Loucy (cell line): ENCODE measurements around the gene CCDC102B.

Experiments used
- EZH2phosphoT487 ChIP-seq: fragments of 200-600 bp; IDR thresholded peaks from 2 replicates; pipeline ENCODE4 v1.6.1; 2018; ENCODE audit warnings: antibody characterized with exemption, mild to moderate bottlenecking, moderate library complexity, borderline replicate concordance
- TF ChIP-seq, protein P1 (sequence below): fragments of 200-600 bp; sonication (generic); conservative IDR thresholded peaks from 2 replicates; pipeline ENCODE4 v1.5.1; 2014; ENCODE audit warnings: mild to moderate bottlenecking, antibody characterized with exemption, low read length

- TF ChIP-seq, protein P1, sequence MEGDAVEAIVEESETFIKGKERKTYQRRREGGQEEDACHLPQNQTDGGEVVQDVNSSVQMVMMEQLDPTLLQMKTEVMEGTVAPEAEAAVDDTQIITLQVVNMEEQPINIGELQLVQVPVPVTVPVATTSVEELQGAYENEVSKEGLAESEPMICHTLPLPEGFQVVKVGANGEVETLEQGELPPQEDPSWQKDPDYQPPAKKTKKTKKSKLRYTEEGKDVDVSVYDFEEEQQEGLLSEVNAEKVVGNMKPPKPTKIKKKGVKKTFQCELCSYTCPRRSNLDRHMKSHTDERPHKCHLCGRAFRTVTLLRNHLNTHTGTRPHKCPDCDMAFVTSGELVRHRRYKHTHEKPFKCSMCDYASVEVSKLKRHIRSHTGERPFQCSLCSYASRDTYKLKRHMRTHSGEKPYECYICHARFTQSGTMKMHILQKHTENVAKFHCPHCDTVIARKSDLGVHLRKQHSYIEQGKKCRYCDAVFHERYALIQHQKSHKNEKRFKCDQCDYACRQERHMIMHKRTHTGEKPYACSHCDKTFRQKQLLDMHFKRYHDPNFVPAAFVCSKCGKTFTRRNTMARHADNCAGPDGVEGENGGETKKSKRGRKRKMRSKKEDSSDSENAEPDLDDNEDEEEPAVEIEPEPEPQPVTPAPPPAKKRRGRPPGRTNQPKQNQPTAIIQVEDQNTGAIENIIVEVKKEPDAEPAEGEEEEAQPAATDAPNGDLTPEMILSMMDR = peak; percentile 41
- TF ChIP-seq EZH2phosphoT487 = no peak
Measured at GRCh38 chr18:68843473-68844089, 45.7 kb downstream of the CCDC102B start.
